Spleen (tissue), 7 donors: Measurements from ENCODE around the gene BMPER.

Experiments used
- CTCF ChIP-seq, 11 experiments: fragments of 200-600 bp in 7 of 11; fragments of 450-650 bp in 4 of 11; sonication (generic) in 4 of 11; IDR thresholded peaks in 8 of 11; conservative IDR thresholded peaks in 3 of 11; 1 replicate in 7 of 11; 2 replicates in 4 of 11; pipeline versions ENCODE4 v1.4.0 to v1.8.0; 2016 to 2021; ENCODE audit warnings: antibody characterized with exemption in 11 of 11, inconsistent platforms in 4 of 11, mild to moderate bottlenecking in 1 of 11
- POLR2A ChIP-seq, 3 donors: fragments of 450-650 bp; IDR thresholded peaks; one replicate each; pipeline ENCODE4 v1.5.1; 2017; ENCODE audit warnings: antibody characterized with exemption in 3 of 3, mild to moderate bottlenecking in 1 of 3
- POLR2AphosphoS5 ChIP-seq, 3 donors: sonication (generic); formaldehyde crosslinking; IDR thresholded peaks; one replicate each; pipeline ENCODE4 v1.5.1; 2017; ENCODE audit warnings: antibody characterized with exemption in 3 of 3
- donor health status: DM: no; HTN: no; CAD: no; lungs with moderate emphysema.
- donor health status: DM: no; HTN: no; CAD: no.
- donor health status: DM: no; HTN: no; CAD: no.

- TF ChIP-seq CTCF (IDR thresholded peaks at IDR 0.05 in 8 of 11, conservative IDR thresholded peaks at IDR 0.05 in 3 of 11) = no peak
- no peak for TF ChIP-seq POLR2A (IDR thresholded peaks at IDR 0.05)
- no peak for TF ChIP-seq POLR2AphosphoS5 (IDR thresholded peaks at IDR 0.05)
These were observed 276.1 kb downstream of the BMPER start for GRCh38 chr7:34181271-34181958.
